WTC11 (cell line): ENCODE results near the gene COX10. TPM values are rescaled to one million over a fixed set of nuclear protein-coding genes. Genes with fewer than 3 reads are reported as not detected.

Experiments used
- CDX4 ChIP-seq: fragments of 250-450 bp; sonication (Bioruptor Pico); IDR thresholded peaks from 2 replicates; pipeline ENCODE4 v1.9.0; 2021; ENCODE audit warnings: moderate library complexity, mild to moderate bottlenecking, inconsistent platforms, borderline replicate concordance
- CREB1 ChIP-seq: sonication (generic); formaldehyde crosslinking; IDR thresholded peaks from 2 replicates; pipeline ENCODE4 v1.8.0; 2023; ENCODE audit warnings: mild to moderate bottlenecking, missing genetic modification reagents
- CTCF ChIP-seq: fragments of 200-600 bp; IDR thresholded peaks from 2 replicates; pipeline ENCODE4 v1.8.0; 2022; ENCODE audit warnings: antibody characterized with exemption
- ELF4 ChIP-seq: sonication (generic); formaldehyde crosslinking; IDR thresholded peaks from 2 replicates; pipeline ENCODE4 v1.8.1; 2022; ENCODE audit warnings: low read depth, mild to moderate bottlenecking, moderate library complexity, missing genetic modification reagents
- FOXP1 ChIP-seq: sonication (generic); formaldehyde crosslinking; IDR thresholded peaks from 2 replicates; pipeline ENCODE4 v1.8.0; 2022; ENCODE audit warnings: missing genetic modification reagents, mild to moderate bottlenecking, moderate library complexity, borderline replicate concordance
- GABPB1 ChIP-seq: sonication (generic); formaldehyde crosslinking; IDR thresholded peaks from 2 replicates; pipeline ENCODE4 v1.8.1; 2023; ENCODE audit warnings: mild to moderate bottlenecking, missing genetic modification reagents
- HMGA2 ChIP-seq: fragments of 250-450 bp; sonication (Bioruptor Pico); IDR thresholded peaks from 2 replicates; pipeline ENCODE4 v1.4.0; 2021; ENCODE audit warnings: mild to moderate bottlenecking, moderate library complexity
- IRF2 ChIP-seq: sonication (generic); formaldehyde crosslinking; IDR thresholded peaks from 2 replicates; pipeline ENCODE4 v1.8.0; 2022; ENCODE audit warnings: low read depth, missing genetic modification reagents, borderline replicate concordance
- JAZF1 ChIP-seq: fragments of 250-450 bp; sonication (Bioruptor Pico); IDR thresholded peaks from 2 replicates; pipeline ENCODE4 v1.9.0; 2021; ENCODE audit warnings: moderate library complexity, mild to moderate bottlenecking, inconsistent platforms
- MXD4 ChIP-seq: fragments of 250-450 bp; sonication (Bioruptor Pico); IDR thresholded peaks from 2 replicates; pipeline ENCODE4 v1.8.0; 2021; ENCODE audit warnings: mild to moderate bottlenecking, moderate library complexity, borderline replicate concordance
- NFYB ChIP-seq: sonication (generic); formaldehyde crosslinking; conservative IDR thresholded peaks from 2 replicates; pipeline ENCODE4 v1.8.0; 2022; ENCODE audit warnings: low read depth, missing genetic modification reagents
- NR1H2 ChIP-seq: sonication (generic); formaldehyde crosslinking; IDR thresholded peaks from 2 replicates; pipeline ENCODE4 v1.9.0; 2021; ENCODE audit warnings: mild to moderate bottlenecking, moderate library complexity, missing genetic modification reagents
- PRRX2 ChIP-seq: fragments of 250-450 bp; sonication (Bioruptor Pico); IDR thresholded peaks from 2 replicates; pipeline ENCODE4 v1.8.0; 2021; ENCODE audit warnings: mild to moderate bottlenecking
- TP53 ChIP-seq: sonication (generic); formaldehyde crosslinking; IDR thresholded peaks from 2 replicates; pipeline ENCODE4 v1.8.1; 2023; ENCODE audit warnings: mild to moderate bottlenecking, missing genetic modification reagents
- ZNF121 ChIP-seq: sonication (generic); formaldehyde crosslinking; IDR thresholded peaks from 2 replicates; pipeline ENCODE4 v1.8.0; 2023; ENCODE audit warnings: missing genetic modification reagents
- ZNF317 ChIP-seq: sonication (generic); formaldehyde crosslinking; IDR thresholded peaks from 2 replicates; pipeline ENCODE4 v1.8.1; 2023; ENCODE audit warnings: low read depth, mild to moderate bottlenecking, moderate library complexity, missing genetic modification reagents, borderline replicate concordance
- ZNF396 ChIP-seq: fragments of 250-450 bp; sonication (Bioruptor Pico); IDR thresholded peaks from 2 replicates; pipeline ENCODE4 v1.8.0; 2021; ENCODE audit warnings: mild to moderate bottlenecking, moderate library complexity, borderline replicate concordance
- total RNA-seq: library from RNA; stranded (reverse); gene quantifications from 3 replicates; pipeline ENCODE4 v1.2.3, GENCODE V29; 2021
- TF ChIP-seq, protein P1 (sequence below): sonication (generic); formaldehyde crosslinking; IDR thresholded peaks from 2 replicates; pipeline ENCODE4 v1.8.1; 2023; ENCODE audit warnings: mild to moderate bottlenecking, missing genetic modification reagents, borderline replicate concordance
- TF ChIP-seq, protein P2 (sequence below): sonication (generic); formaldehyde crosslinking; conservative IDR thresholded peaks from 2 replicates; pipeline ENCODE4 v1.8.1; 2022; ENCODE audit warnings: mild to moderate bottlenecking, missing genetic modification reagents
- TF ChIP-seq, protein P3 (sequence below): fragments of 250-450 bp; sonication (Bioruptor Pico); IDR thresholded peaks from 2 replicates; pipeline ENCODE4 v1.9.0; 2021; ENCODE audit warnings: mild to moderate bottlenecking
- TF ChIP-seq, protein P4 (sequence below): sonication (generic); formaldehyde crosslinking; IDR thresholded peaks from 2 replicates; pipeline ENCODE4 v1.8.0; 2022; ENCODE audit warnings: mild to moderate bottlenecking, missing genetic modification reagents
- TF ChIP-seq, protein P5 (sequence below): sonication (generic); formaldehyde crosslinking; IDR thresholded peaks from 2 replicates; pipeline ENCODE4 v1.8.0; 2023; ENCODE audit warnings: mild to moderate bottlenecking, missing genetic modification reagents
- TF ChIP-seq, protein P6 (sequence below): sonication (generic); formaldehyde crosslinking; IDR thresholded peaks from 2 replicates; pipeline ENCODE4 v1.8.1; 2023; ENCODE audit warnings: mild to moderate bottlenecking, missing genetic modification reagents, moderate library complexity
- TF ChIP-seq, protein P7 (sequence below): sonication (generic); formaldehyde crosslinking; IDR thresholded peaks from 2 replicates; pipeline ENCODE4 v1.8.1; 2023; ENCODE audit warnings: mild to moderate bottlenecking, missing genetic modification reagents, moderate library complexity
- TF ChIP-seq, protein P8 (sequence below): fragments of 250-450 bp; sonication (Bioruptor Pico); IDR thresholded peaks from 2 replicates; pipeline ENCODE4 v1.8.0; 2021; ENCODE audit warnings: mild to moderate bottlenecking

The COX10 gene
- total RNA-seq, 1 experiment from 2014 or later = 22.0 TPM

DNA sequence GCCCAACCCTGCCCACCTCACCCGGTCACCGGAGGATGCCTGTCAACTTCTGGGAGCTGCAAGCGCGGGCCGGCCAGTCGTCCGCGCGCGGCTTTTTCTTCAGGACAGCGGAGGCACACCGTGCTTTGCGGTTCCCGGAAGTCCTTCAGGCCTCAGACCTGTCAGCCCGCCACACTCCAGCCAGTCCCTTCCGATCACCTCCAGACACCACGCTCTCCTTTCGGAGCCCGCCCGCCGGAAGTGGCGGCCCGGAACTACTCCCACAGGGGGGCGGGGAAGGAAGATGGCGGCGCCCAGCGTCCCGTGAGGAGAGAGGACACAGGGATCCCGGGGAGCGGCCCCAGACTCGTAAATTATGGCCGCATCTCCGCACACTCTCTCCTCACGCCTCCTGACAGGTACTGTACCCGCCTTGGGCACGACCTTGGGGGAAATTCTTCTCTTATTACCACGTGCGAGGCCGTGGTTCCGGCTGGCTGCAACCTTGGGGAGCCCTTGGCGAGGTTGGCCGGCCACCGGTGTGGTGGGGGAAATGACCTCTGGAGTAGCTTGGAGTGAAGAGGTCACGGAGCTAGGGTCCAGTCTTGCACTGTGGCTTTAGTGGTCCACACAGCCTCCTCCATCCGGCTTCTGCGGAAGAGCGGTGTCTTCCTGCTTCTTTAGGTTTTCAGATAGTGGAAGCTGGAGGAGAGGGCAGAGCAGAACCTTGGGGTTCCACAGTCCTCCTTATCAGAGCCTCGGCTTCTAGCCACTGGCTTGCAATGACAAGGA lies at the start of gene COX10 (continued):
- TF ChIP-seq CTCF (no peak), NR1H2 (CRISPR knock-in tag) (no peak), ZNF396 (CRISPR knock-in tag) (no peak), GABPB1 (peak; percentile 76), TP53 (CRISPR knock-in tag) (peak; percentile 69; the same call in 1 of the 2 replicates), PRRX2 (CRISPR knock-in tag) (no peak), IRF2 (CRISPR knock-in tag) (no peak), ELF4 (CRISPR knock-in tag) (no peak), MXD4 (no peak), HMGA2 (CRISPR knock-in tag) (0 out of 2 replicates have a peak, but pooled peaks have one; percentile 5), FOXP1 (CRISPR knock-in tag) (no peak), NFYB (CRISPR knock-in tag) (no peak), ZNF317 (CRISPR knock-in tag) (no peak), ZNF121 (CRISPR knock-in tag) (no peak), CDX4 (CRISPR knock-in tag) (no peak), JAZF1 (CRISPR knock-in tag) (no peak), CREB1 (peak; percentile 29; the same call in 1 of the 2 replicates)
- TF ChIP-seq, protein P1, sequence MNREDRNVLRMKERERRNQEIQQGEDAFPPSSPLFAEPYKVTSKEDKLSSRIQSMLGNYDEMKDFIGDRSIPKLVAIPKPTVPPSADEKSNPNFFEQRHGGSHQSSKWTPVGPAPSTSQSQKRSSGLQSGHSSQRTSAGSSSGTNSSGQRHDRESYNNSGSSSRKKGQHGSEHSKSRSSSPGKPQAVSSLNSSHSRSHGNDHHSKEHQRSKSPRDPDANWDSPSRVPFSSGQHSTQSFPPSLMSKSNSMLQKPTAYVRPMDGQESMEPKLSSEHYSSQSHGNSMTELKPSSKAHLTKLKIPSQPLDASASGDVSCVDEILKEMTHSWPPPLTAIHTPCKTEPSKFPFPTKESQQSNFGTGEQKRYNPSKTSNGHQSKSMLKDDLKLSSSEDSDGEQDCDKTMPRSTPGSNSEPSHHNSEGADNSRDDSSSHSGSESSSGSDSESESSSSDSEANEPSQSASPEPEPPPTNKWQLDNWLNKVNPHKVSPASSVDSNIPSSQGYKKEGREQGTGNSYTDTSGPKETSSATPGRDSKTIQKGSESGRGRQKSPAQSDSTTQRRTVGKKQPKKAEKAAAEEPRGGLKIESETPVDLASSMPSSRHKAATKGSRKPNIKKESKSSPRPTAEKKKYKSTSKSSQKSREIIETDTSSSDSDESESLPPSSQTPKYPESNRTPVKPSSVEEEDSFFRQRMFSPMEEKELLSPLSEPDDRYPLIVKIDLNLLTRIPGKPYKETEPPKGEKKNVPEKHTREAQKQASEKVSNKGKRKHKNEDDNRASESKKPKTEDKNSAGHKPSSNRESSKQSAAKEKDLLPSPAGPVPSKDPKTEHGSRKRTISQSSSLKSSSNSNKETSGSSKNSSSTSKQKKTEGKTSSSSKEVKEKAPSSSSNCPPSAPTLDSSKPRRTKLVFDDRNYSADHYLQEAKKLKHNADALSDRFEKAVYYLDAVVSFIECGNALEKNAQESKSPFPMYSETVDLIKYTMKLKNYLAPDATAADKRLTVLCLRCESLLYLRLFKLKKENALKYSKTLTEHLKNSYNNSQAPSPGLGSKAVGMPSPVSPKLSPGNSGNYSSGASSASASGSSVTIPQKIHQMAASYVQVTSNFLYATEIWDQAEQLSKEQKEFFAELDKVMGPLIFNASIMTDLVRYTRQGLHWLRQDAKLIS (CRISPR knock-in tag) = 0 out of 2 replicates have a peak, but pooled peaks have one; percentile 67
- TF ChIP-seq, protein P2, sequence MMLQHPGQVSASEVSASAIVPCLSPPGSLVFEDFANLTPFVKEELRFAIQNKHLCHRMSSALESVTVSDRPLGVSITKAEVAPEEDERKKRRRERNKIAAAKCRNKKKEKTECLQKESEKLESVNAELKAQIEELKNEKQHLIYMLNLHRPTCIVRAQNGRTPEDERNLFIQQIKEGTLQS (CRISPR knock-in tag) = no peak
- TF ChIP-seq, protein P3, sequence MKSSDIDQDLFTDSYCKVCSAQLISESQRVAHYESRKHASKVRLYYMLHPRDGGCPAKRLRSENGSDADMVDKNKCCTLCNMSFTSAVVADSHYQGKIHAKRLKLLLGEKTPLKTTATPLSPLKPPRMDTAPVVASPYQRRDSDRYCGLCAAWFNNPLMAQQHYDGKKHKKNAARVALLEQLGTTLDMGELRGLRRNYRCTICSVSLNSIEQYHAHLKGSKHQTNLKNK (CRISPR knock-in tag) = no peak
- TF ChIP-seq, protein P4, sequence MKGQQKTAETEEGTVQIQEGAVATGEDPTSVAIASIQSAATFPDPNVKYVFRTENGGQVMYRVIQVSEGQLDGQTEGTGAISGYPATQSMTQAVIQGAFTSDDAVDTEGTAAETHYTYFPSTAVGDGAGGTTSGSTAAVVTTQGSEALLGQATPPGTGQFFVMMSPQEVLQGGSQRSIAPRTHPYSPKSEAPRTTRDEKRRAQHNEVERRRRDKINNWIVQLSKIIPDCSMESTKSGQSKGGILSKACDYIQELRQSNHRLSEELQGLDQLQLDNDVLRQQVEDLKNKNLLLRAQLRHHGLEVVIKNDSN (CRISPR knock-in tag) = no peak
- TF ChIP-seq, protein P5, sequence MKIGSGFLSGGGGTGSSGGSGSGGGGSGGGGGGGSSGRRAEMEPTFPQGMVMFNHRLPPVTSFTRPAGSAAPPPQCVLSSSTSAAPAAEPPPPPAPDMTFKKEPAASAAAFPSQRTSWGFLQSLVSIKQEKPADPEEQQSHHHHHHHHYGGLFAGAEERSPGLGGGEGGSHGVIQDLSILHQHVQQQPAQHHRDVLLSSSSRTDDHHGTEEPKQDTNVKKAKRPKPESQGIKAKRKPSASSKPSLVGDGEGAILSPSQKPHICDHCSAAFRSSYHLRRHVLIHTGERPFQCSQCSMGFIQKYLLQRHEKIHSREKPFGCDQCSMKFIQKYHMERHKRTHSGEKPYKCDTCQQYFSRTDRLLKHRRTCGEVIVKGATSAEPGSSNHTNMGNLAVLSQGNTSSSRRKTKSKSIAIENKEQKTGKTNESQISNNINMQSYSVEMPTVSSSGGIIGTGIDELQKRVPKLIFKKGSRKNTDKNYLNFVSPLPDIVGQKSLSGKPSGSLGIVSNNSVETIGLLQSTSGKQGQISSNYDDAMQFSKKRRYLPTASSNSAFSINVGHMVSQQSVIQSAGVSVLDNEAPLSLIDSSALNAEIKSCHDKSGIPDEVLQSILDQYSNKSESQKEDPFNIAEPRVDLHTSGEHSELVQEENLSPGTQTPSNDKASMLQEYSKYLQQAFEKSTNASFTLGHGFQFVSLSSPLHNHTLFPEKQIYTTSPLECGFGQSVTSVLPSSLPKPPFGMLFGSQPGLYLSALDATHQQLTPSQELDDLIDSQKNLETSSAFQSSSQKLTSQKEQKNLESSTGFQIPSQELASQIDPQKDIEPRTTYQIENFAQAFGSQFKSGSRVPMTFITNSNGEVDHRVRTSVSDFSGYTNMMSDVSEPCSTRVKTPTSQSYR = 0 out of 2 replicates have a peak, but pooled peaks have one; percentile 70
- TF ChIP-seq, protein P6, sequence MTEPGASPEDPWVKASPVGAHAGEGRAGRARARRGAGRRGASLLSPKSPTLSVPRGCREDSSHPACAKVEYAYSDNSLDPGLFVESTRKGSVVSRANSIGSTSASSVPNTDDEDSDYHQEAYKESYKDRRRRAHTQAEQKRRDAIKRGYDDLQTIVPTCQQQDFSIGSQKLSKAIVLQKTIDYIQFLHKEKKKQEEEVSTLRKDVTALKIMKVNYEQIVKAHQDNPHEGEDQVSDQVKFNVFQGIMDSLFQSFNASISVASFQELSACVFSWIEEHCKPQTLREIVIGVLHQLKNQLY (CRISPR knock-in tag) = no peak
- TF ChIP-seq, protein P7, sequence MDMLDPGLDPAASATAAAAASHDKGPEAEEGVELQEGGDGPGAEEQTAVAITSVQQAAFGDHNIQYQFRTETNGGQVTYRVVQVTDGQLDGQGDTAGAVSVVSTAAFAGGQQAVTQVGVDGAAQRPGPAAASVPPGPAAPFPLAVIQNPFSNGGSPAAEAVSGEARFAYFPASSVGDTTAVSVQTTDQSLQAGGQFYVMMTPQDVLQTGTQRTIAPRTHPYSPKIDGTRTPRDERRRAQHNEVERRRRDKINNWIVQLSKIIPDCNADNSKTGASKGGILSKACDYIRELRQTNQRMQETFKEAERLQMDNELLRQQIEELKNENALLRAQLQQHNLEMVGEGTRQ (CRISPR knock-in tag) = peak; percentile 39; the same call in 1 of the 2 replicates
- TF ChIP-seq, protein P8, sequence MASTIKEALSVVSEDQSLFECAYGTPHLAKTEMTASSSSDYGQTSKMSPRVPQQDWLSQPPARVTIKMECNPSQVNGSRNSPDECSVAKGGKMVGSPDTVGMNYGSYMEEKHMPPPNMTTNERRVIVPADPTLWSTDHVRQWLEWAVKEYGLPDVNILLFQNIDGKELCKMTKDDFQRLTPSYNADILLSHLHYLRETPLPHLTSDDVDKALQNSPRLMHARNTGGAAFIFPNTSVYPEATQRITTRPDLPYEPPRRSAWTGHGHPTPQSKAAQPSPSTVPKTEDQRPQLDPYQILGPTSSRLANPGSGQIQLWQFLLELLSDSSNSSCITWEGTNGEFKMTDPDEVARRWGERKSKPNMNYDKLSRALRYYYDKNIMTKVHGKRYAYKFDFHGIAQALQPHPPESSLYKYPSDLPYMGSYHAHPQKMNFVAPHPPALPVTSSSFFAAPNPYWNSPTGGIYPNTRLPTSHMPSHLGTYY = no peak
